ENCODE results near the gene WRAP53. TPM values are rescaled to one million over a fixed set of nuclear protein-coding genes. Genes with fewer than 3 reads are reported as not detected.

Gene WRAP53
- total and polyA plus RNA-seq, 2 of the 13 experiments (the other 11 are each of a cell fraction or from before 2014, with no cell fraction given): 7.0 to 19.5 TPM

DNA sequence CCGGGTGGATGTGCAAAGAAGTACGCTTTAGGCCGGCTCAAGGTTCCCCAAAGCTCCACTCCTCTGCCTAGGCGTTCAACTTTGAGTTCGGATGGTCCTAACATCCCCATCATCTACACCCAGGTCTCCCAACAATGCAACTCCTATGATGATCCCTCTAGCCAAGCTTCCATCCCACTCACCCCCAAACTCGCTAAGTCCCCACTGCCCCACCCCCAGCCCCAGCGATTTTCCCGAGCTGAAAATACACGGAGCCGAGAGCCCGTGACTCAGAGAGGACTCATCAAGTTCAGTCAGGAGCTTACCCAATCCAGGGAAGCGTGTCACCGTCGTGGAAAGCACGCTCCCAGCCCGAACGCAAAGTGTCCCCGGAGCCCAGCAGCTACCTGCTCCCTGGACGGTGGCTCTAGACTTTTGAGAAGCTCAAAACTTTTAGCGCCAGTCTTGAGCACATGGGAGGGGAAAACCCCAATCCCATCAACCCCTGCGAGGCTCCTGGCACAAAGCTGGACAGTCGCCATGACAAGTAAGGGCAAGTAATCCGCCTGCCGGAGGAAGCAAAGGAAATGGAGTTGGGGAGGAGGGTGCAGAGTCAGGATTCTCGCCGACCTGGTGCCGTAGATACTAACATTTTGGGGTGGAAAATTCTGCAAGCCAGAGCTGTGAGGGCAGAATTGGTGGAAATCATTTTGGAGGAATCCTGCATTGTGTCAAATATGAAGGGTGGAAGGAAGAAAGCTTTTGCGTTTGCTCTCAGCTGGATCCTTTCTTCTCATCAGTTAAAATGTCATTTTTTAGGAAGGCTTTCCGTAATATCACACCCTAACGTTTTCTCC is 987 bp upstream of the WRAP53 start, which contains the start of gene TP53 (continued):
- TF ChIP-seq, protein P1, sequence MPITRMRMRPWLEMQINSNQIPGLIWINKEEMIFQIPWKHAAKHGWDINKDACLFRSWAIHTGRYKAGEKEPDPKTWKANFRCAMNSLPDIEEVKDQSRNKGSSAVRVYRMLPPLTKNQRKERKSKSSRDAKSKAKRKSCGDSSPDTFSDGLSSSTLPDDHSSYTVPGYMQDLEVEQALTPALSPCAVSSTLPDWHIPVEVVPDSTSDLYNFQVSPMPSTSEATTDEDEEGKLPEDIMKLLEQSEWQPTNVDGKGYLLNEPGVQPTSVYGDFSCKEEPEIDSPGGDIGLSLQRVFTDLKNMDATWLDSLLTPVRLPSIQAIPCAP (CRISPR knock-in tag; IDR thresholded peaks at IDR 0.05; ENCODE audit: low read depth): no peak
- no peak for TF ChIP-seq ZNF260 (CRISPR knock-in tag; IDR thresholded peaks at IDR 0.05; ENCODE audit: borderline replicate concordance, low read depth)
- TF ChIP-seq TOE1 (CRISPR knock-in tag; IDR thresholded peaks at IDR 0.05): no peak
- TF ChIP-seq, protein P2, sequence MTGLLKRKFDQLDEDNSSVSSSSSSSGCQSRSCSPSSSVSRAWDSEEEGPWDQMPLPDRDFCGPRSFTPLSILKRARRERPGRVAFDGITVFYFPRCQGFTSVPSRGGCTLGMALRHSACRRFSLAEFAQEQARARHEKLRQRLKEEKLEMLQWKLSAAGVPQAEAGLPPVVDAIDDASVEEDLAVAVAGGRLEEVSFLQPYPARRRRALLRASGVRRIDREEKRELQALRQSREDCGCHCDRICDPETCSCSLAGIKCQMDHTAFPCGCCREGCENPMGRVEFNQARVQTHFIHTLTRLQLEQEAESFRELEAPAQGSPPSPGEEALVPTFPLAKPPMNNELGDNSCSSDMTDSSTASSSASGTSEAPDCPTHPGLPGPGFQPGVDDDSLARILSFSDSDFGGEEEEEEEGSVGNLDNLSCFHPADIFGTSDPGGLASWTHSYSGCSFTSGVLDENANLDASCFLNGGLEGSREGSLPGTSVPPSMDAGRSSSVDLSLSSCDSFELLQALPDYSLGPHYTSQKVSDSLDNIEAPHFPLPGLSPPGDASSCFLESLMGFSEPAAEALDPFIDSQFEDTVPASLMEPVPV (CRISPR knock-in tag; IDR thresholded peaks at IDR 0.05): 0 out of 2 replicates have a peak, but pooled peaks have one; percentile 25
- TF ChIP-seq MEIS2 (CRISPR knock-in tag; IDR thresholded peaks at IDR 0.05): no peak; the same call in 1 of the 2 replicates
- peak; percentile 97 to 98 for TF ChIP-seq POLR2A (IDR thresholded peaks at IDR 0.05; ENCODE audit: insufficient read depth in 1 of 2, low read depth in 2 of 2, low read length in 2 of 2)
- TF ChIP-seq, protein P3, sequence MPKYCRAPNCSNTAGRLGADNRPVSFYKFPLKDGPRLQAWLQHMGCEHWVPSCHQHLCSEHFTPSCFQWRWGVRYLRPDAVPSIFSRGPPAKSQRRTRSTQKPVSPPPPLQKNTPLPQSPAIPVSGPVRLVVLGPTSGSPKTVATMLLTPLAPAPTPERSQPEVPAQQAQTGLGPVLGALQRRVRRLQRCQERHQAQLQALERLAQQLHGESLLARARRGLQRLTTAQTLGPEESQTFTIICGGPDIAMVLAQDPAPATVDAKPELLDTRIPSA (CRISPR knock-in tag; IDR thresholded peaks at IDR 0.05; ENCODE audit: borderline replicate concordance): no peak
- peak in 1 of 2 experiments; percentile 42; a peak in 1 of 4 replicates for TF ChIP-seq KLF16 (CRISPR knock-in tag; IDR thresholded peaks at IDR 0.05)
- TF ChIP-seq, protein P4, sequence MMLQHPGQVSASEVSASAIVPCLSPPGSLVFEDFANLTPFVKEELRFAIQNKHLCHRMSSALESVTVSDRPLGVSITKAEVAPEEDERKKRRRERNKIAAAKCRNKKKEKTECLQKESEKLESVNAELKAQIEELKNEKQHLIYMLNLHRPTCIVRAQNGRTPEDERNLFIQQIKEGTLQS (CRISPR knock-in tag; IDR thresholded peaks at IDR 0.05): no peak
- no peak for TF ChIP-seq ESRRA (CRISPR knock-in tag; IDR thresholded peaks at IDR 0.05; ENCODE audit: low read depth)
- TF ChIP-seq ZNF605 (CRISPR knock-in tag; IDR thresholded peaks at IDR 0.05): no peak; the same call in 1 of the 2 replicates
- no peak for TF ChIP-seq KMT2A (CRISPR knock-in tag; IDR thresholded peaks at IDR 0.05)
- peak; percentile 97 for TF ChIP-seq SAP130 (CRISPR knock-in tag; IDR thresholded peaks at IDR 0.05; ENCODE audit: low read depth)
- no peak for TF ChIP-seq ZNF207 (IDR thresholded peaks at IDR 0.05; ENCODE audit: borderline replicate concordance)
- TF ChIP-seq, protein P5, sequence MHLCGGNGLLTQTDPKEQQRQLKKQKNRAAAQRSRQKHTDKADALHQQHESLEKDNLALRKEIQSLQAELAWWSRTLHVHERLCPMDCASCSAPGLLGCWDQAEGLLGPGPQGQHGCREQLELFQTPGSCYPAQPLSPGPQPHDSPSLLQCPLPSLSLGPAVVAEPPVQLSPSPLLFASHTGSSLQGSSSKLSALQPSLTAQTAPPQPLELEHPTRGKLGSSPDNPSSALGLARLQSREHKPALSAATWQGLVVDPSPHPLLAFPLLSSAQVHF (CRISPR knock-in tag; IDR thresholded peaks at IDR 0.05): no peak
- TF ChIP-seq ZFP36L2 (CRISPR knock-in tag; IDR thresholded peaks at IDR 0.05): no peak
- no peak for TF ChIP-seq KLF13 (CRISPR knock-in tag; IDR thresholded peaks at IDR 0.05)
- TF ChIP-seq PTBP1 (IDR thresholded peaks at IDR 0.05; ENCODE audit: low read depth, low read length, poor library complexity, severe bottlenecking): no peak
- no peak for TF ChIP-seq ZBTB42 (CRISPR knock-in tag; IDR thresholded peaks at IDR 0.05)
- no peak for TF ChIP-seq HNRNPK (IDR thresholded peaks at IDR 0.05; ENCODE audit: low read depth, low read length, poor library complexity, severe bottlenecking)
- TF ChIP-seq, protein P6, sequence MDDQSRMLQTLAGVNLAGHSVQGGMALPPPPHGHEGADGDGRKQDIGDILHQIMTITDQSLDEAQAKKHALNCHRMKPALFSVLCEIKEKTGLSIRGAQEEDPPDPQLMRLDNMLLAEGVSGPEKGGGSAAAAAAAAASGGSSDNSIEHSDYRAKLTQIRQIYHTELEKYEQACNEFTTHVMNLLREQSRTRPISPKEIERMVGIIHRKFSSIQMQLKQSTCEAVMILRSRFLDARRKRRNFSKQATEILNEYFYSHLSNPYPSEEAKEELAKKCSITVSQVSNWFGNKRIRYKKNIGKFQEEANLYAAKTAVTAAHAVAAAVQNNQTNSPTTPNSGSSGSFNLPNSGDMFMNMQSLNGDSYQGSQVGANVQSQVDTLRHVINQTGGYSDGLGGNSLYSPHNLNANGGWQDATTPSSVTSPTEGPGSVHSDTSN (CRISPR knock-in tag; IDR thresholded peaks at IDR 0.05; ENCODE audit: borderline replicate concordance): no peak
- no peak for TF ChIP-seq FOXO1 (CRISPR knock-in tag; IDR thresholded peaks at IDR 0.05)
- TF ChIP-seq MED13 (CRISPR knock-in tag; IDR thresholded peaks at IDR 0.05): no peak
- no peak for TF ChIP-seq PLRG1 (conservative IDR thresholded peaks at IDR 0.05)
- peak; percentile 66; the same call in 1 of the 2 replicates for TF ChIP-seq SMAD3 (CRISPR knock-in tag; IDR thresholded peaks at IDR 0.05)
- no peak; the same call in 1 of the 2 replicates for TF ChIP-seq SMAD1 (CRISPR knock-in tag; IDR thresholded peaks at IDR 0.05; ENCODE audit: borderline replicate concordance, low read depth)
